GM12878 (cell line): ENCODE results near the gene NFASC. TPM values are rescaled to one million over a fixed set of nuclear protein-coding genes. Genes with fewer than 3 reads are reported as not detected.

Source experiments
- ATAC-seq: fragments of 200-7000 bp; cut with Tn5 transposase; 3 replicates; pipeline ENCODE4 v1.9.1; 2020; ENCODE audit warnings: mild to moderate bottlenecking, moderate library complexity
- BruUV-seq: library from RNA; stranded (reverse); fragments of 400-500 nt; replicated peaks from 2 replicates; lab custom pipeline; 2021; lab: Mats Ljungman, UMichigan
- CTCF ChIA-PET: fragments of 300-600 bp; sonication (Branson Sonifier 250); formaldehyde crosslinking; extraction: SDS; loops from one replicate; lab custom pipeline; 2021; ENCODE audit warnings: inconsistent platforms; lab: Yijun Ruan, JAX
- POLR2A ChIA-PET: fragments of 350-600 bp; formaldehyde crosslinking; extraction: SDS; loops from one replicate; lab custom pipeline; 2021; ENCODE audit warnings: inconsistent platforms; lab: Charles Lee
- RAD21 ChIA-PET: fragments of 300-600 bp; sonication (Branson Sonifier 250); formaldehyde crosslinking; loops from one replicate; lab custom pipeline; 2023; ENCODE audit warnings: antibody characterized with exemption; ENCODE audit not compliant: unreplicated experiment; lab: Charles Lee
- SMC1A ChIA-PET: fragments of 300-600 bp; sonication (Branson Sonifier 250); formaldehyde crosslinking; loops from one replicate; lab custom pipeline; 2023; ENCODE audit not compliant: unreplicated experiment, uncharacterized antibody; lab: Charles Lee
- DNase-seq: peaks from one replicate; pipeline ENCODE4 v3.0.0-alpha.2; 2011; ENCODE audit warnings: low read depth, low spot score
- FAIRE-seq: peaks from 3 replicates; lab custom pipeline; 2011; peaks lifted over from hg19 to GRCh38; lab: Jason Lieb, UNC
- H2AFZ ChIP-seq: 2 replicates; pipeline ENCODE4 v1.6.0; 2011; ENCODE audit warnings: low read depth, low read length, control low read depth; ENCODE audit not compliant: control insufficient read depth
- H3K27ac ChIP-seq: 2 replicates; pipeline ENCODE4 v1.5.1; 2011; ENCODE audit warnings: control low read depth; ENCODE audit not compliant: control insufficient read depth, insufficient read depth
- H3K27me3 ChIP-seq, 2 experiments: replicated peaks in 1 of 2; 2 replicates each; pipeline versions ENCODE4 v1.6.0 to v1.6.1; 2011; ENCODE audit warnings: low read length in 1 of 2; ENCODE audit not compliant: control insufficient read depth in 2 of 2, insufficient read depth in 2 of 2
- H3K36me3 ChIP-seq, 2 experiments: 2 replicates each; pipeline ENCODE4 v1.5.1; 2011; ENCODE audit warnings: low read length in 1 of 2; ENCODE audit not compliant: control insufficient read depth in 2 of 2, insufficient read depth in 2 of 2
- H3K4me1 ChIP-seq: 2 replicates; pipeline ENCODE4 v1.6.1; 2011; ENCODE audit warnings: mild to moderate bottlenecking, low read length, moderate library complexity, mixed read lengths; ENCODE audit not compliant: control insufficient read depth, insufficient read depth
- H3K4me2 ChIP-seq: 2 replicates; pipeline ENCODE4 v1.6.0; 2011; ENCODE audit warnings: control low read depth; ENCODE audit not compliant: control insufficient read depth, insufficient read depth
- H3K4me3 ChIP-seq: fragments of 200-600 bp; sonication (generic); 2 replicates; pipeline ENCODE4 v1.5.1; 2016
- H3K79me2 ChIP-seq: 2 replicates; pipeline ENCODE4 v1.6.0; 2011; ENCODE audit warnings: low read length; ENCODE audit not compliant: control insufficient read depth, insufficient read depth
- H3K9ac ChIP-seq: 2 replicates; pipeline ENCODE4 v1.8.0; 2011; ENCODE audit warnings: low read length, control low read depth, mixed read lengths; ENCODE audit not compliant: control insufficient read depth, insufficient read depth
- H3K9me3 ChIP-seq: replicated peaks from 3 replicates; pipeline ENCODE4 v1.5.1; 2011; ENCODE audit warnings: mild to moderate bottlenecking, low read length; ENCODE audit not compliant: control insufficient read depth, insufficient read depth
- H4K20me1 ChIP-seq: 2 replicates; pipeline ENCODE4 v1.6.0; 2011; ENCODE audit not compliant: control insufficient read depth, insufficient read depth
- BCLAF1 ChIP-seq: fragments of 450-650 bp; IDR thresholded peaks from 2 replicates; pipeline ENCODE4 v1.6.1; 2017; ENCODE audit warnings: antibody characterized with exemption, mild to moderate bottlenecking, moderate library complexity
- CTCF ChIP-seq, 3 experiments: IDR thresholded peaks in 2 of 3; conservative IDR thresholded peaks in 1 of 3; 2 replicates each; pipeline ENCODE4 v1.5.1; 2011; ENCODE audit warnings: low read depth in 3 of 3, low read length in 3 of 3, mild to moderate bottlenecking in 3 of 3, control low read depth in 2 of 3, moderate library complexity in 2 of 3, inconsistent platforms in 1 of 3, mixed read lengths in 1 of 3; ENCODE audit not compliant: control insufficient read depth in 2 of 3, insufficient read depth in 1 of 3; ENCODE audit errors: extremely low read depth in 1 of 3
- EED ChIP-seq: sonication (generic); IDR thresholded peaks from 2 replicates; pipeline ENCODE4 v1.6.1; 2016; ENCODE audit warnings: antibody characterized with exemption, low read depth
- FOS ChIP-seq: IDR thresholded peaks from 3 replicates; pipeline ENCODE4 v1.6.1; 2011; ENCODE audit warnings: borderline replicate concordance; ENCODE audit not compliant: insufficient read length; ENCODE audit errors: extremely low read depth
- FOXK2 ChIP-seq: fragments of 450-650 bp; IDR thresholded peaks from 2 replicates; pipeline ENCODE4 v1.6.1; 2017; ENCODE audit warnings: mild to moderate bottlenecking, moderate library complexity
- HCFC1 ChIP-seq: fragments of 150-350 bp; IDR thresholded peaks from 2 replicates; pipeline ENCODE4 v1.6.1; 2014; ENCODE audit warnings: low read length
- HSF1 ChIP-seq: fragments of 150-350 bp; IDR thresholded peaks from 2 replicates; pipeline ENCODE4 v1.6.1; 2014; ENCODE audit warnings: mild to moderate bottlenecking, low read depth, low read length
- MAX ChIP-seq: IDR thresholded peaks from 2 replicates; pipeline ENCODE4 v1.6.1; 2012; ENCODE audit warnings: low read depth, low read length, improper control_type of control experiment
- NFXL1 ChIP-seq: fragments of 450-650 bp; IDR thresholded peaks from 2 replicates; pipeline ENCODE4 v1.6.1; 2017; ENCODE audit warnings: antibody characterized with exemption, mild to moderate bottlenecking, borderline replicate concordance
- NR2C2 ChIP-seq: IDR thresholded peaks from 2 replicates; pipeline ENCODE4 v1.6.1; 2011; ENCODE audit warnings: borderline replicate concordance, low read depth; ENCODE audit not compliant: control insufficient read depth, insufficient read length
- SMAD5 ChIP-seq: IDR thresholded peaks from 2 replicates; pipeline ENCODE4 v1.6.1; 2016; ENCODE audit warnings: antibody characterized with exemption, low read depth
- SREBF1 ChIP-seq: IDR thresholded peaks from 2 replicates; pipeline ENCODE4 v1.6.1; 2012; ENCODE audit warnings: mild to moderate bottlenecking, low read length
- WRNIP1 ChIP-seq: IDR thresholded peaks from 2 replicates; pipeline ENCODE4 v1.6.1; 2011; ENCODE audit warnings: low read depth, low read length, improper control_type of control experiment, borderline replicate concordance
- ZBTB40 ChIP-seq: fragments of 450-650 bp; IDR thresholded peaks from 2 replicates; pipeline ENCODE4 v1.6.1; 2016; ENCODE audit warnings: mild to moderate bottlenecking, moderate library complexity, borderline replicate concordance
- WGBS: methylation state at CpG from one replicate; pipeline ENCODE4 v1.1.6; 2016; ENCODE audit warnings: low lambda C conversion rate; ENCODE audit not compliant: insufficient replicate concordance, insufficient coverage; ENCODE audit errors: missing lambda C conversion rate; 5-methylcytosine and 5-hydroxymethylcytosine counted together
- in situ Hi-C: fragments of 300-500 bp; cut with MboI; formaldehyde crosslinking; loops from 9 replicates; pipeline ENCODE4 v1.14.3; 2018; ENCODE audit warnings: mixed read lengths
- intact Hi-C: fragments of 100-400 bp; cut with micrococcal nuclease; formaldehyde crosslinking; loops from one replicate; pipeline ENCODE4 v1.14.2; 2022; ENCODE audit not compliant: unreplicated experiment
- polyA plus RNA-seq, 11 experiments: library from polyadenylated mRNA; depleted of rRNA in 4 of 11; unstranded in 6 of 11; stranded (reverse) in 5 of 11; fragments of >200 nt; fragmentation: Nextera tagmentation in 4 of 11; fragmentation: Illumina TruSeq in 1 of 11; extraction: Ambion mirVana in 4 of 11; extraction: Trizol in 1 of 11; gene quantifications; 1 replicate in 1 of 11; 2 replicates in 10 of 11; pipeline versions ENCODE4 v1.2.1 to v1.2.3, GENCODE V29; 2011 to 2016; ENCODE audit warnings: inconsistent platforms in 2 of 11, missing spikeins in 2 of 11, low read depth in 1 of 11
- total RNA-seq, 4 experiments: library from RNA; depleted of rRNA in 3 of 4; stranded (reverse); fragments of >200 nt in 3 of 4; fragmentation: Illumina TruSeq in 1 of 4; extraction: Trizol in 1 of 4; gene quantifications; 2 replicates each; pipeline versions ENCODE4 v1.2.1 to v1.2.3, GENCODE V29; 2013 to 2021

Gene NFASC
- total and polyA plus RNA-seq, 10 of the 15 experiments (the other 5 are each of a cell fraction or from before 2014, with no cell fraction given) = 0.04 to 0.31 (median 0.12) TPM; not detected in 4

GRCh38 chr1:204873714-204874113, 3.1 kb downstream of the NFASC start:
- intact Hi-C loops (no loop called here), in situ Hi-C loops (no loop called here)
- ATAC-seq = no peak
- Histone ChIP-seq H3K36me3 (no peaks in the 10 kb centered on the region), H3K27ac (no peak overlapping the region), H3K9me3 (no peaks in the 10 kb centered on the region), H3K79me2 (no peaks in the 10 kb centered on the region), H3K4me3 (no peak overlapping the region), H3K4me1 (no peaks in the 10 kb centered on the region), H4K20me1 (no peaks in the 10 kb centered on the region), H3K27me3 (peaks cover 0 to 3% of the 10 kb centered on the region in 2 experiments; a peak in 2 of 4 replicates), H3K4me2 (no peak overlapping the region), H2AFZ (no peak overlapping the region), H3K9ac (no peak overlapping the region)
- 25% methylated on average over 2 of the region's 2 CpGs for WGBS
- no peak for FAIRE-seq
- ChIA-PET CTCF (no interaction called here), SMC1A (no interaction called here), POLR2A (no interaction called here), RAD21 (no interaction called here)
- no peak for DNase-seq
- no TSS peak for BruUV-seq
- no peak for TF ChIP-seq SREBF1
- no peak for TF ChIP-seq NFXL1
- TF ChIP-seq MAX = no peak
- TF ChIP-seq FOXK2 = no peak
- no peak for TF ChIP-seq HSF1
- no peak for TF ChIP-seq FOS
- no peak for TF ChIP-seq CTCF (IDR thresholded peaks at IDR 0.05 in 2 of 3, conservative IDR thresholded peaks at IDR 0.05 in 1 of 3; ENCODE audit: control insufficient read depth in 2 of 3, extremely low read depth in 1 of 3, insufficient read depth in 1 of 3, low read depth in 3 of 3, low read length in 3 of 3)
- TF ChIP-seq ZBTB40 = no peak
- no peak for TF ChIP-seq SMAD5
- TF ChIP-seq BCLAF1 = no peak
- no peak for TF ChIP-seq NR2C2
- TF ChIP-seq EED = no peak
- no peak for TF ChIP-seq WRNIP1
- no peak for TF ChIP-seq HCFC1
